GM18519 (cell line): ENCODE measurements around the gene OR7A10.

Source experiments
- ATAC-seq: cut with Tn5 transposase; IDR thresholded peaks from one replicate; pipeline ENCODE4 v1.9.1; 2021; ENCODE audit warnings: mild to moderate bottlenecking, moderate library complexity; ENCODE audit not compliant: unreplicated experiment, low FRiP score

The OR7A10 gene

DNA sequence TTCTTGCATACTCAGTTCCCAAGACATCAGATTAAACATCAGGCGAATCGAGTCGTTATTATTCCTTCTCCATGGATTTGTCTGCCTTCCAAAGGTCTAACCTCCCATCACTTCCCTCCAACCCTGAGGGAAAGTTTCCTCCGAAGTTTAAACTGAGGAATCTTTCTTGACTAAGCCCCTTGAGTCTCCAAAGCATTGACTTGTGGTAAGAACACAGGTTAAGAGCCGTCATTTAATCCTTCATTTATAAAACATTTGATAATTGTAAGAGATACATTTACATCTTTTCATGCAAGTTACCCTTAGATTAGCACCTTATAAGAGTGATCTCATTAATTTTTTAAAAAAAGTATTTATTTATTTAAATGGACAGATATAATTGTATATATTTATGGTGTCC, at the start of gene OR7A10:
OR7A10 (minus strand) TSS at position 101 of the 400 bp plus-strand sequence. CDS start 7,045 bp downstream, outside the sequence.
- ATAC-seq: no peak

DNA sequence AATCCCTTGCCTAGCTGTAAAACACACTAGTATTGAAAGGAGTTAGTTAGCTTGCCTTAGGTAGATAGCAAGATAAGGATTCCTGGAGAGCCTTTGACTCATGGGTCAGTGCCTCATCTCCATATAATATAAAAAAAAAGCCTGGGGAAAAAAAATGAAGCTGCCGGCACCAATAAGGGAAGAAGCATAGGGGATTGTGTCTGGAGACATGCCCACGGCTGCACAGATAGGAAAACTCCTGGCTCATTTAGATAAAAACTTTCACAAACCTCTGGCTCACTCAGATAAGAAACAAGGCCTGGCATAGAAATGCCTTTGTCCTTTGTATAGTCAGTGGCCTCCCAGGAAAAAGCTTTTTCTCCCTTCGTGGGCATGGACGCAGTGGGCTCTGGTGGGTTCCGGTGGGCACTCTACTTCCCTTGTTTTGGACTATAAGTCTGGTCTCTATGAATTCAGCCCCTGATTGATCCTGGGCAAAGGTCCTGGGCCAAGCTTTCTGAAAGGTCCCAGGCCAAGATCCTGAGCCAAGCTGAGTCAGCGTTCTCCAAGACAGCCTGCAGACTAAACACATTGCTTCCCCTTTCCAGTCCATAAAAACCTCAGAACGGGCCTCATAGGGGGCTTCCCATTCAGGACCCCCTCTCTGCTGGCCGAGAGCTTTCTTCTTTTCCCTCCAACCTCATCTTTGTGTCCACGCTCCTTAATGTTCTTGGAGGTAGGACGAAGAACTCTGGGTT, 42.1 kb upstream of the OR7A10 start:
- ATAC-seq: no peak

DNA sequence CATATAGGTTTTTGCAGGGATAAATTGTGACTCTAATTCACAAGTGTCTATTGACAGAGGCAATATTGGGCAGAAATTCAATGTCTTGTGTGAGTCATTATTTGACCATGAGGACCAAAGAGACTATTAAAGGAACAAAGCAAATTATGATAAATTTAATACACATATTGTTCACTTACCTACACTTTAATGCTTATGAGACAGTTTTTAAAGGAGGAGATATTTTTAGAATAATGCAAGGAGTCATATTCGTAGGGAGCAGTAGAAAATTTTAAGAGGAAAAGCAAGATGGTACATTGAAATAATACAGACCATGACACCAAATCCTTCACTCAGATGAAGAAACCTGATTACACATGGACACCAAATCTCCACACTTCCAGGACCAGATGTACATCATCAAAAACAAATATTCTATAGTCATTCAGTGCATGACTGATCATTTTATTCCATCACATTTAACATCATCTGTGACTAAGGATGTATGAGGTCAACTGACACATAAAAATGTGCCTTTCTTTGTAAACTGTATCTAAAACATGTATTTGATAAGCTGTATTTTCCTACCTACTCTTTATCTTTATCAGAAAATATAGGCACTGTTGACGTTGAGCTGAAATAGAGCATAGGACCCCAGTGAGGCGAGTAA, 41.4 kb upstream of the OR7A10 start:
- ATAC-seq: no peak

DNA sequence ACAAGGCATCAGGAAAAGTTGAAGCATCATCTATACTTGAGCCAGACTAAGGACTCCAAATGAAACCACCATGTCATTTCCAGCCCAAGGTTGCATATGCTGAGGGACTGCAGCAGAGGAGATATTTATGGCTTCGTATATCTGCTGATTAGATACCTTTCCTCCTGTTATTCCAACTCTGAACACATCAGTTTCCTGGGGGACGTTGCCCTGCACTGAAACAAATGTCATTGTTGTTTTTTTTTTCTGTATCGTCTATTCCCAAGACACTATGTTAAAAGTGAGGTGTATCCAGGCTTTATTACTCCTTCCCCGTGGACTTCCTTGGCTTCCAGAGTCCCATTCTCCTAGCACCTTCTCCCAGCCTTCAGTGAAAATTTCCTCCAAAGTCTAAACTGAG, 37.3 kb upstream of the OR7A10 start, which contains the start of gene OR7A17:
OR7A17 (minus strand) TSS at position 101 of the 400 bp plus-strand sequence. CDS start 4,777 bp downstream, outside the sequence.
- ATAC-seq: no peak

DNA sequence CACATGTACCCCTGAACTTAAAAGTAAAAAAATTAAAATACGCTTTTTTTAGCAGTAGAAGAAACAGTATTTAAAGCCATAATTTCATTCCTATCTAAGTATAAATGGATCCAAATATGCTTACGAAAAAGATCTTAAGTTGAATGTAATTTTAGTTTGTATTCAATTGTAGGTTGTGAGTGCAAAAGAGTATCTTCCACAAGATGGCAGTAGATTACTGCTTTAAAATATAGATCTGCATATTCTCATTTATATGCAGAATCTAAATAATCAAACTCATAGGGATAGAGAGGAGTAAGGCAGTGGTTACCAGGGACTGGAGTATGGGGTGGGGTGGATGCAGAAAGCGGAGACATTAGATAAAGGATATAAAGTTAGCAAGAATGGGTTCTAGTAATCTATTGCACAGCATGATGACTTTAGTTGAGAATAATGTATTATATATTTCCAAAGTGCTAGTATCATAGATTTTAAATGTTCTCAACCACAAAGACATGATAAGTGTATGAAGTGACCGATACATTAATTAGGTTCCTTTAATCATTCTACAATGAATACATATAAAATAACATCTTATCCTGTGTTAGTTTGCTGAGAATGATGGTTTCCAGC, 23.0 kb upstream of the OR7A10 start:
- no peak for ATAC-seq

DNA sequence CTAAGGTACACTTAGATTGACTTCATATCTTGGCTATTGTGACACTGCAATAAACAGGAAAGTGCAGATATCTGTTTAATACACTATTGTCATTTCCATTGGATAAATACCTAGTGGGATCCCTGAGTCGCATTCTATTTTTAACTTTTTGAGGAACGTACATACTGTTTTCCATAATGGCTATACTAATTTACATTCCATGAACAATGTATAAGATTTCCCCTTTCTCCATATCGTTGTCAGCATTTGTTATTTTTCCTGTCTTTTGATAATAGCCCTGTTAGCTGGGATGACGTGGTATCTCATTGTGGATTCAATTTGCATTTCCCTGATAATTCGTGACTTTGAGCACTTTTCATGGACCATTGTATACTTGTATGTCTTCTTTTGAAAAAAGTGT, 19.8 kb upstream of the OR7A10 start:
- ATAC-seq: no peak

DNA sequence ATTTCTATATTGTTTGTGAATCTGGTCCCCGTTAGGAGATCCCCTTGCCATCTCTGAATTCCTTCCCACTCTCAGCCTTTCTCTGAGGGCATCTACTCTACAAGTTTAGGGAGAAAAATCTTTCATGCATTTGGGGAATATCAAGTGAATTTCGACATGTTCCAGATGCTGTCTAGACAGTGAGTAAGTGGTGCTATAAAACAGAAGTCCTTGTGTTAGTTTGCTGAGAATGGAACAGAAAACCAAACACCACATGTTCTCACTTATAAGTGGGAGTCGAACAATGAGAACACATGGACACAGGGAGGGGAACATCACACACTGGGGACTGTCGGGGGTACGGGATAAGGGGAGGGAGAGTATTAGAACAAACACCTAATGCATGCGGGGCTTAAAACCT, 5.1 kb downstream of the OR7A10 start:
- no peak for ATAC-seq

DNA sequence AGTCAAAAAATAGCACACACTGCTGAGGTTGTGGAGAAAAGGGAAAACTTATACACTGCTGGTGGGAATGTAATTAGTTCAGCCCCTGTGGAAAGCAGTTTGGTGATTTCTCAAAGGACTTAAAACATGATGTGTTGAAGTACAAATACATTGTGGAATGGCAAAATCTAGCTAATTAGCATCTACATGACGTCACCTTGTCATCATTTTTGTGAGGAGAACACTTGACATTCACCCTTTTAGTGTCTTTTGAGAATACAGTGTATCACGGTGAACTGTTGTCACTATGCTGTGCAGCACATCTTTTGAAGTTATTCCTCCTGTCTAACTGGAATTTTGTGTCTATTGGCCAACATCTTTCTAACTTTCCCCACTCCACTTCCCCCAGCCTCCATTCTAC, 5.6 kb downstream of the OR7A10 start:
- no peak for ATAC-seq

DNA sequence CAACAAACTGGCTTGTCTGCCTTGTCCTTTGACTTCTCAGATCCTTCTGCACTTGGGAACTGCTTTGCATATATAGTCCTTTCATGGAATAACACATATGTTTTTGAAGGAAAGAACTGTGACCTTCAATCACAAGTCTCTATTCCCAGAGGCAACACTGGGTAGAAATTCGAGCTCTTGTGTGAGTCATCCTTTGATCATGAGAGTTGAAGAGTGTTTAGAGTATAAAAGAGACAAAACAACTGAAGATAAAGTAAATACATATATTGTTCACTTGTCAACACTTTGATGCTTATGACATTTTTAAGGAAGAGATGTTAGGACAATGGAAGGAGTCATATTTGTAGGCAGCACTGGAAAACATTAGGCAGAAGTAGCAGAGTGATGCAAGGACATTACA, 8.5 kb downstream of the OR7A10 start:
- no peak for ATAC-seq

DNA sequence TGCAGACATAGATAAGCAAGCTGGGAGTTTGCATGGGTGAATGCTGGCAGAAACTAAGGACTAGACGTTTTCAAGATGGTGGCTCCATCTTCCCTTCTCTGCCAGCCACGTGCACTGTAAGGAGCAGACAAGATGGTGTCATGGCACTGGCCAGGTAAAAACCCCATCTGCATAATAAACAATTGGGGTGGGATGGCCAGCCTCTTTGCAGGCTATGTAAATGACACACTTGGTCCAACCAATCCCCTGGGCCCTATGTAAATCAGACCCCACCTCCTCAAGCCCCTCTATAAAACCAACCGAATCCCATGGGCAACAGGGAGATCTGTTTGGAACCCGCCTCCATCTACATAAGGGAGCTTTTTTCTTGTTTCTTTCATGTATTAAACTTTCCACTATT, 11.3 kb downstream of the OR7A10 start:
- no peak for ATAC-seq

DNA sequence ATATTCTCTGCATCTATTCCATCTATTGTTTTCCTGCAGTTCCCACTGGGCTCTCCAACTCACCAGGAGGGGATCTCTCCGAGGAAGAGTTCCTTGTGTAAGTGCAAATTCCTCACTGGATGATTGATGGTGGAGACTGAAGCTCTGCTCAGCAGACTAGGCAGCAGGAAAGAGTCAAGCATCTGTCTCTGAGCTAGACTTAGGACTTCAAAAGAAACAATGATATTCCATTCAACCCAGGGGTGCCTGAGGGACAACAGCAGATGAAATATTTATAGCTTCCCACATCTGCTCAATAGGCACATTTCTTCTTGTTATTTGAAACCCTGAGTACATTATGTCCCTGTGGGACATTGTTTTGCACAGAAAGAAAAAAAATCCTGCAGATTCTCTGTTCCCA, 13.7 kb downstream of the OR7A10 start, which contains the start of the genes OR7A5 and OR7C1:
OR7A5 (minus strand) TSS at position 175 of the 400 bp plus-strand sequence. CDS start 6,944 bp downstream, outside the sequence.
OR7C1 (minus strand) TSS at position 175 of the 400 bp plus-strand sequence. CDS start 35,049 bp downstream, outside the sequence.
- ATAC-seq: no peak

DNA sequence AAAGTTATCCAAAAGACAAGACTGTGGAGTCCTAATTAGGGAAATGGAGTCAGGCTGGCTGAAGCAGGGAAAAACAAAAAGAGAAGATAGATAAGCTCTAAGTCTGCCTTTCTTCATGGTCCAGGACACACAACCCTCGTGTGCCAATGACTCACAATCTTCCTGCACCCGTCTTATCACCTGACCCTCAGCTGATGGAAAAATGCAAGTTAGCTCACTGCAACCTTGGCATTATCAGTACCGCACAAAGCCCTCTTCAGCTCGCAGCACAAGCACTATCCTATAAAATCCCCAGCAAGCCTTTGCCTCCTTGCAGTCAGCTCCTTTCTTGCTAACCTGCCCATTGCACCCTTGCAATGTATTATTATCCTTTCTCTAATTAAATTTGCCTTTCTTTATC, 18.0 kb downstream of the OR7A10 start:
- ATAC-seq: no peak

DNA sequence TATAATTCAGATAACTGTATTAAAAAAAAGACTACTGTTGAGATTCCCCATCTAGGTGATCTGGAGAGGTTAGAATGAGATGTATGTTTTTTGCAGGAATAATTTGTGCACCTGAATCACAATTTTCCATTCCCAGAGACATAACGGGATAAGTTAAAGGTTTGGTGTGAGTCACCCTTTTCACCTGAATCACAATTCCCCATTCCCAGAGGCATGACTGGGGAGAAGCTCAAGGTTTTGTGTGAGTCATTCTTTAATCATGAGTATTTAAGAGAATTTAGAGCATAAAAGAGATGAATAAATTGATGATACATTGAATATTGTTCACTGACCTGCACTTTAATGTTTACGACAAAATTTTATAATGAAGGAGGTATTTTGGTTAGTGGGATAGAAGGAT, 22.7 kb downstream of the OR7A10 start:
- ATAC-seq: no peak

DNA sequence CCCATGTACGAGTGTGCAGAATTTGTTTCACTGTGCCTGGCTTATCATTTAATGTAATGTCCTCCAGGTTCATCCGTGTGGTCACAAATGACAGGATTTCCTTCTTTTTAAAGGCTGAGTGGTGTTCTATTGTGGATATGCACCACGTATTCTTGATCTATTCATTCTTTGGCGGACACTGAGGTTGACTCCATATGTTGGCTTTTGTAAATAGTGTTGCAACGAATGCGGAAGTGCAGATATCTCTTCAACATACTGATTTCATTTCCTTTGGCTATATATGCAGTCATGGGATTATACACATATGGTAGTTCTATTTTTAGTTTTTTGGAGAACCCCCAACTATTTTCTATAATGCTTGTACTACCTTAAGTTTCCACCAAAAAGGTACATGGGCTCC, 26.8 kb downstream of the OR7A10 start:
- ATAC-seq: no peak

DNA sequence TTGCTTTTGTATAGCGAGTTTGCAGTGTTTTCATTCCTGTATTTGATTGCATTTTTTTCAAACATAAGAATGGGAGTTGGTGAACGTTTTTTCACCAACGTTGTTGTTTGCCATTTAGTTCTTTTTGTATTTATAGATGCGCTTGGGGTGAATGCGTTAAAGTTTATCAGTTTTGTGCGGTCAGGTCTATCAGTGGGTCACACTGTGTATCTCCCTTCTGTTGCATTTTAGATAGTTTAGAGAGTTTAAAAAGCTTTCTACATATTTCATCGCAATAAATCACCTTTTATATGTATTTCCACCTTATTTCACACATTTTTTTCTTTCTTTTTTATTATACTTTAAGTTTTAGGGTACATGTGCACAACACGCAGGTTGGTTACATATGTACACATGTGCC, 30.1 kb downstream of the OR7A10 start:
- no peak for ATAC-seq

DNA sequence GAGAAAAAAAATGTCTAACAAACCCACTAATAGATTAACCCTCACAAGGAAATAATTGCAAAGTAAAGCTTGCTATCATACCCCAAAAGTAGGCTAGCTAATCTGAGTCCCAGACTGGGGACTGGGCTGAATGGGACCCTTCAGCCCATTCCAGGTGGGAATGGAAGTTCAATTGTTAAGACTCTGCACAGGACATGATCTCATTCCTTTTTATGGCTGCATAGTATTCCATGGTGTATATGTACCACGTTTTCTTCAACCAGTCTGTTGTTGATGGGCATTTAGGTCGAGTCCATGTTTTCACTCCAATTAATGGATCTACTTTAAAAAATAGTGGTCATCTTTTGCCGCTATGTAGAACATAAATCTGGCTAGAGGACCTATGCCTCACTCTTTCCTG, 31.7 kb downstream of the OR7A10 start:
- ATAC-seq: no peak

DNA sequence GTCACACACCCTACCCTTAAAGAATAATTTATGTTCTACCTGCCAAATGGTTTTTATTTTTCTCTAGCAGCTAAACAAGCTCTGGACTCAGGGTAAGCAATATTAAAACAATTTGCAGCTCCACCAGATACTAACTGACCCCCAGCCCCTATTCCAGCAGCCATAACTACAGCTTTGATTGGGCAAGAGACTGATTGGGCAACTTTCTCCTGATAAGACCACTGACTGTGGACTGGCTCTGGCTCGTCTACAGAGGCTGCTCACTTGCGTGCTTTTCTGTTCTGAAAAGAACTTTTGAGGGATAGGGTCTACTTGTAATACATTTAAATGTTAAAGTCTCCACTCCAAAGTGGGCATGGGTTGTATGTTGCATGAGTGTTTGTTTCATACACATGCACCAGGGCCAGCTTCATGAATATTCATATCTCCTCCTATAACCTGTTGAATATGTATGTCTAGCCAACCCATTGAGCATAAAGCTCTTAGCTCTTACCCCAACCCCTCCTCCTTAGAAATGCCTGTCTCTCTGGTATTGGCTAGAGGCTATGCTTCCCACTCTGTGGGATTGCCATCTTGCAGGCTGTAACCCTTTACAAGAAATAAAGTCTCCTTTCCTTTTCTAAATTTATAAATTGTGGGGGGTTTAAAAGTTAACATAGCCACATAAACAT, 33.6 kb downstream of the OR7A10 start:
- ATAC-seq: no peak

DNA sequence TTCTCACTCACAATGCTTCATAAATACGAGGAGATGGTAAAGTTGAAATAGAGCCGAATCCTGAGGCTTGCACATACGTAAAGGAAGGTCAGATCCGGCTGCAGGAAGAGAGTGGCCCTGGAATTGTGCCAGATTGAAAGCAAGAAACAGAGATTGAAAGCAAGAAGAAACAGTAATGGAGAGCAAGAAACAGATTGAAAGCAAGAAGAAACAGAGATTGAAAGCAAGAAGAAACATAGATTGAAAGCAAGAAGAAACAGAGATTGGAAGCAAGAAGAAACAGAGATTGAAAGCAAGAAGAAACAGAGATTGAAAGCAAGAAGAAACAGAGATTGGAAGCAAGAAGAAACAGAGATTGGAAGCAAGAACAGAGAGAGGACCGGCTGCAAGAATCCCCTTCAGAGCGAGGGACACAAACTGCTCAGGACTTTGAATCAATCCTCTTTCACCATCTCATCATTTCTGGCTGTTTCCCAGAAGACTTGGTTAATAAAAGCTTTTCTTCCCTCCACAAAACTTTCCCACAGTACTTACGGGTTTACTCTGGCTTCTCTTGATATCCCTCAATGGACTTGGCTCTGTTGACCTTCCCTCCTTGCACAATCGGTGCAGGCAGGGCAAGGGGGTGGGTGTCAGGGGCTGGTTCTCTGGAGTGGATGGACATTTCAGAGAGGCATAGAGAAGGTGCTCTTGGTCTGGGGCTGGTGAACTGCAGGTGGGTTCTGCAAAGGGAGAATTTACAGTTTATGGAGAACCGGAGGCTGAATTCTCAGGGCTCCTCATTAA, 39.3 kb downstream of the OR7A10 start:
- no peak for ATAC-seq

DNA sequence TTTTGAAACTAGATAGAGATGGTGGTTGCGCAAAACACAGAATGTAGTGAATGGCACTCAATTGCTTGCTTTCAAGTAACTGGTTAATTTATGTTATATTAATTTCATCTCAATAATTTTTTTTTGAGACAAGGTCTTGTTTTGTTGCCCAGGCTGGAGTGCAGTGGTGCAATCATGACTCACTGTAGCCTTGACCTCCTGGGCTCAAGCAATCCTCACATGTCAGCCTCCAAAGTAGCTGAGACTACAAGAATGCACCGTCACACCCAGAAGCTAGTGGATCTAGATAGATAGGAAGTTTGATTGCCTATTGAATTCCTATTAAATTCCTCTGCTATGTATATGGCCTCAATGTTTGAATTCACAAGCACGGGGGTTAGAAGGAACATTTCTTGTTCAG, 44.0 kb downstream of the OR7A10 start:
- ATAC-seq: no peak

DNA sequence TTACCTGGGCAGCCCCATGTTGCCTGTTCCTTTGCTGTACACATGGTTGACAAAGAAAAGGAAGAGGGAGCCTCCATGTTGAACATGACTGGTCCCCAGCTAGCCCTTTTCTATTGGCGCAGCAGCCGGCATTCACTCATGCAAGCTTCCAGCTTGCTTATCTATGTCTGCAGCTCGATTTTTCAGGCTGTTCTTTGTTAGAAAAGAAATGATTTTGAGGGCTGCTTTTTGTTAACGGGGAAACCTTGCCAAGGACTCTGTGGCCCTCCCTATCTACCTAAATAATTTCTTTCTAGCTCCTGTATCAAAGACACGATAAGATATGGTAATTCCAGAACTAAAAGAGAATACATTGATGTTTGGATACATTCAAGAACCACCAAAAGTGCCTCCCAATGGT, 50.0 kb downstream of the OR7A10 start:
- no peak for ATAC-seq
